GM23338 (cell line): Measurements from ENCODE around the gene SEC11A.

Source experiments
- CREB1 ChIP-seq: fragments of 250-450 bp; sonication (Bioruptor Pico); IDR thresholded peaks from 2 replicates; pipeline ENCODE4 v1.5.0; 2020; ENCODE audit warnings: low read depth, mild to moderate bottlenecking, moderate library complexity
- CTCF ChIP-seq, 2 experiments: fragments of 200-600 bp in 1 of 2; sonication (generic) in 1 of 2; conservative IDR thresholded peaks; 2 replicates each; pipeline versions ENCODE4 v1.5.1 to v1.6.1; 2016 to 2017; ENCODE audit warnings: antibody characterized with exemption in 2 of 2, low read depth in 2 of 2, mild to moderate bottlenecking in 2 of 2, moderate library complexity in 1 of 2
- EZH2phosphoT487 ChIP-seq: fragments of 200-600 bp; sonication (generic); IDR thresholded peaks from one replicate; pipeline ENCODE4 v1.8.1; 2018; ENCODE audit warnings: antibody characterized with exemption; ENCODE audit not compliant: unreplicated experiment
- POLR2AphosphoS5 ChIP-seq: IDR thresholded peaks from 2 replicates; pipeline ENCODE4 v1.6.1; 2016; ENCODE audit warnings: antibody characterized with exemption, low read depth

DNA sequence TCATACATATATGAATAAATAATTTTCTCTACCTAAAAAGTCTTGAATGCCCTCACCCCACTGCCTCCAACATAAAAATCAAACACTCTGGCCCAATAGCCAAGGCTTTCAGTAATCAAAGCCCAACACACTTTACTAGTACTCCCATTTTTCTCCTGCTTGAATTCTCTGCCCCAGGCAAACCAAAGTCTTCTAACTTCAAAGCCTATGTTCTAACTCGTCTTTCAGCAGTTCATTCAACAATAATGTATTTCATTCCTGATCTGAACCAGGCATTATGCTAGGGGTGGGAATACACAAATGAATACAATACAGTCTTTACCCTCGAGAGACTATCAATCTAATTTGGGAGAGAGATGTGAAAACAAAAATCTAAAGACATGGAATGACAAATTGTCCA lies 21.1 kb upstream of the SEC11A start:
- TF ChIP-seq CTCF (conservative IDR thresholded peaks at IDR 0.05; ENCODE audit: low read depth in 2 of 2) = no peak
- no peak for TF ChIP-seq CREB1 (CRISPR knock-in tag)
- no peak for TF ChIP-seq POLR2AphosphoS5
- TF ChIP-seq EZH2phosphoT487 = no peak
